ENCODE measurements around the gene SLC5A10. TPM values are rescaled to one million over a fixed set of nuclear protein-coding genes. Genes with fewer than 3 reads are reported as not detected.

Gene SLC5A10
- total RNA-seq, 1 donor, result not detected

- TF ChIP-seq CTCF (IDR thresholded peaks at IDR 0.05; ENCODE audit: insufficient read depth, low read depth, low read length), result no peak
- no peak overlapping the region for H3K4me3 ChIP-seq (ENCODE audit: low read depth, low read length)
- DNase-seq (ENCODE audit: low read depth), result no peak
These were observed 36.7 kb downstream of the SLC5A10 start for GRCh38 chr17:18988546-18989173.

GRCh38 chr17:18990331-18990730 lies 38.4 kb downstream of the SLC5A10 start:
- TF ChIP-seq CTCF (IDR thresholded peaks at IDR 0.05; ENCODE audit: insufficient read depth, low read depth, low read length), result no peak
- no peak for DNase-seq (ENCODE audit: low read depth)
- H3K4me3 ChIP-seq (ENCODE audit: low read depth, low read length), result no peak overlapping the region

GRCh38 chr17:18991531-18992315 lies 39.8 kb downstream of the SLC5A10 start:
- no peak for TF ChIP-seq CTCF (IDR thresholded peaks at IDR 0.05; ENCODE audit: insufficient read depth, low read depth, low read length)
- no peak overlapping the region for H3K4me3 ChIP-seq (ENCODE audit: low read depth, low read length)
- no peak for DNase-seq (ENCODE audit: low read depth)

GRCh38 chr17:18992454-18993130 lies 40.6 kb downstream of the SLC5A10 start:
- H3K4me3 ChIP-seq (ENCODE audit: low read depth, low read length), result no peak overlapping the region

GRCh38 chr17:18993905-18994526 lies 42.1 kb downstream of the SLC5A10 start:
- peak; percentile 70 for DNase-seq (ENCODE audit: low read depth)
- no peak overlapping the region for H3K4me3 ChIP-seq (ENCODE audit: low read depth, low read length)
- no peak for TF ChIP-seq CTCF (IDR thresholded peaks at IDR 0.05; ENCODE audit: insufficient read depth, low read depth, low read length)

More at GRCh38 chr17:18992454-18993130, 40.6 kb downstream of the SLC5A10 start:
- TF ChIP-seq CTCF (IDR thresholded peaks at IDR 0.05; ENCODE audit: insufficient read depth, low read depth, low read length), result no peak
- DNase-seq (ENCODE audit: low read depth), result no peak

GRCh38 chr17:18994631-18995030 lies 42.7 kb downstream of the SLC5A10 start:
- H3K4me3 ChIP-seq (ENCODE audit: low read depth, low read length), result no peak overlapping the region
- TF ChIP-seq CTCF (IDR thresholded peaks at IDR 0.05; ENCODE audit: insufficient read depth, low read depth, low read length), result no peak
- DNase-seq (ENCODE audit: low read depth), result peak; percentile 61

Measured in fibroblast of villous mesenchyme (primary cell).